T-helper 2 cell (primary cell): ENCODE data around the gene EXOSC5.
"Not testable (repeated sequence)": the region's sequence is repeated elsewhere in the genome, so short reads cannot be mapped to it uniquely, and the experiment has no call there.

Source experiments
- DNase-seq, 5 experiments: peaks; one replicate each; pipeline versions ENCODE4 v3.0.0 to v3.0.0-alpha.2; 2012 to 2022

Gene EXOSC5

DNA sequence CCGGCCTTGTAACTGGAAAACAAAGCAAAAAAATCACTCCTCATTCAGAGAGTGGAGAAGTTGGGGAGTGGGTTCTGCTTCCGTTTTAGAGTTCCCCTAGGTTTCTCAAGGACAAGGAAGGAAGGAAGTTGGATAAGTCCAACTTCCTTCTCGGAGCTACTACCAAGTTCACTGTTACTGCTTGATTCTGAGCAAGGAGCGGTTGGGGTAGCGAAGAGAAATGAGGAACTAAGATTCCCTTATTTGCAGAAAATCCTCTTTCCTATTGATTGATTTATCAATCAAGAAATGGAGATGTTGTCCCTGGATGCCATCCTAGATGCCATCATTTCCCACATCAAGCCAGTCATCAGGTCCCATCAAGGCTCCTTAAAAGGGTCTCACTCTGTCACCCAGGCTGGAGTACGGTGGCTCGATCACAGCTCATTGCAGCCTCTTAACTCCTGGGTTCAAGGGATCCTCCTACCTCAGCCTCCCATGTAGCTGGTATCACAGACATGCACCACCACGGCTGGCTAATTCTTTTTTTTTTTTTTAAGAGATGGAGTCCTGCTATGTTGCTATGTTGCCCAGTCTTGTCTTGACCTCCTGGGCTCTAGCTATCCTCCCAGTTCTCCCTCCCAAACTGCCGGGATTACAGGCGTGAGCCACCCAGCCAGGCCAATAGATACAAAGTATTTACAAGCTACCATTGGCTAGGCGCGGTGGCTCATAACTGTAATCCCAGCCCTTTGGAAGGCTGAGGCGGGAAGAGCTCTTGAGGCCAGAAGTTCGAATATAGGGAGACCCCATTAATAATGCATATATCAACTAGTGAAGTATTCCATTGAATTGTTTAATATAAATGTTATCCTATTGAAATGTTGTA, 32.4 kb downstream of the EXOSC5 start:
- DNase-seq, result no peak

DNA sequence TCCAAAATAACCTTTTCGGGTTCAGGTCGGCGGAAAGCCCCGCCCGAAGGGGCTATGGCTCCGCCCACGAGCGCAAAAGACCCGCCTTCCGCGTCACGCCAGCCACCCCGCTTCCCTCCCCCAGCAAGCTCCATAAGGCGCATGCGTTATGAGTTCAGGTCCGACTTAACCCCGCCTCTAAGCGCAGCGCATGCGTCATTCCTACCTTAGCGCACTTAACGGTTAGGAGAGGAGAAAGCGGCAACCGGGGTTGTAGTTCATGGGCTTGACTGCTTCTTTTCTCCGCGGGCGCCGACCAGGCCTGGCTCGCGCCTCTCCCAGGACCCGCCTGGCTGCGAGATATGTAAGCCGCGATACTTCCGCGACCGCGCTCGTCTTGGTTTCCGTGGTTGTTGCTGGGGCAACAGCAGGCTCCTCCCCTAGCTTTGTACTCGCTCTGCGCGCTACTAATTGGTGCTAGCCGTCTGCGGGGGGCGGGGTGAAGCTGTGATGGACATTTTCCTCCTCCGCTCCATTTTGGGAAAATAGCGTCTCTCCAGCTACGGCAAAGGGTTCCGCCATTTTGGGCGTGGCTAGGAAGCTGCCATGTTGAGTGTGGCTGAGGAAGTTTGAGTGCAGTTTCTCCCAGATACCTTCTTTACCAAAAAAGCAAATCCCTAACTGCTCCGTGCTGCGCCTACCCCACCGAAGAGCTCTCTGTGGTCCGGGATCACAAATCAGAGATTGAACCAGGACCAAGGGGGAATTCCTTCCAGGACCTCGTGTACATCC, 33.2 kb downstream of the EXOSC5 start, which contains the start of gene B9D2:
TSS of gene B9D2 (minus strand) at position 397 of the 771 bp plus-strand sequence. CDS start 630 bp downstream, outside the sequence.
- DNase-seq, result peak; percentile 91 to 99 (median 98)

DNA sequence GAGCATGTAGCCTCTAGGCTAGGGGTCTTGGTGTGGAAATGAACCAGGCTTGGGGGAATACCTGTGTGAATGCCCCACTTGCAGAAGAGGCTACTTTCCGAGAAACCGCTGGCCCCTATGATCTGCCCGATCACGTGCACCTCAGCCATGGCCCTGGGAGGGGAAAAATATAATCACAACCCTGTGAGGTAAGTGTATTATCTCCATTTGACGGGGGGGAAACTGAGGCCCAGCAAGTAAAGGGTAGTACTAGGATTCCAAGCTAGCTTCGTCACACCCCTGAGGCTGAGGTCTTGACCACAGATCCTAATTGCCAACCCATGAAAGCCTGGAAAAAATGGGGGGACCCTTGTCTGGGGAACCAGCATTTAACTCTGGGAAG, 33.8 kb downstream of the EXOSC5 start:
- DNase-seq, result no peak

DNA sequence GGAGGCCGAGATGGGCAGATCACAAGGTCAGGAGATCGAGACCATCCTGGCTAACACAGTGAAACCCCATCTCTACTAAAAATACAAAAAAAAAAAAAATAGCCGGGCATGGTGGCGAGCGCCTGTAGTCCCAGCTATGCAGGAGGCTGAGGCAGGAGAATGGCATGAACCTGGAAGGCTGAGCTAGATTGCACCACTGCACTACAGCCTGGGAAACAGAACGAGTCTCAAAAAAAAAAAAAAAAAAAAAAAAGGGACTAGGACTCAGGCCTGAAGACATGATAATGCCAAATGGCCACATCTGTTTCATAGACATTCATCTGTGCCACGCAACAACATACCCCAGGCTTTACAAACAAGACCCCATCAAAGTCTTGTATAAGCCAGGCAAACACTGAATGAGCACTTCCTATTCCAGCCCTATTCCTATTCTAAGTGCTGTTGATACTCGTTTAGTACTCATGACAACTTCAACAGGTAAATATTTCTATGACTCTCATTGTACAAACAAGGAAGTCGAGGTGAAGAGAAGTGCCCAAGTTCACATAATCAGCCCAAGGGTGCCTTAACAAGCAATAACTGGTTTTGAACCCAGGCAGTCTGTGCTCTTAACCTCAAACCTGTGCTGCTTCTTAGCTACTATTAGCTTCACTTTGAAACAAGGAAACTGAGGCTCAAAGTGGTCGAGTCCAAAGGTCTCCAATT, 34.9 kb downstream of the EXOSC5 start:
- DNase-seq, result no peak

DNA sequence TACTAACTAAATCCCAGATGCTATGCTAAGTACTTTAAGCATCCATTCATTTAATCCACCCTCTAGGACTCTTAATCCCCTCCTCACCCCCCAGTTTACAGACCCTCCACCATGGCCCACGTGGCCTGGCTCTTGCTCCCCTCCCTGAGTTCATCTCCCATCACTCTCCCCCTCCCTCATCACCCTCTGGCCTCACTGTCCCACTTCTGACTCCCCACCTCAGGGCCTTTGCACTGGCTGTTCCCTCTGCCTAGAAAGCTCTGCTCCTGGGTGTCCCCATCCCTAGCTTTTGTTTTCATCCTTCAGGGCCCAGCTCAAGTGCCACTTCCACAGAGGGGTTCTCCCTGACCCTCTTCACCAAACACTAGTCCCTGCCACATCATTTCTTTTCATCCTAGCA, 37.4 kb downstream of the EXOSC5 start:
- DNase-seq, result no peak

DNA sequence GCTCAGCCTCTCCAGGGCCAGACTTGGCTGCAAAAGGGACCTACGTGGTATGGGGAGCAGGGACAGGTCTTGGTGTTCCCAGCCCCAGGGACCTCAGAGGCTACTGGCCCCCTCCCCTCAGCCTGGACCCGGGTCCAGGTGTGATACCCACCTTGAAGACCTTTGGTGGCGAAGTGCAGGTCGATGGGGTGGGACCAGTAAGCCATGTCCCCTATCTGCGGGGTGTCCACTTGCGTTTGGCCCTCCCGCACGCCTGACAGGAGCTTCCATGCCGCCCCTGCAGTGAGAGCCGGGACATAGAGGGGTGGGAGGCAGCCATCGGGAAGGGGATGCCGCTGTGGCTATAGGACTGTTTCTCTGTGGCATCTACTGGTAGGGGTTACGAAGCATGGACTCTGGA, 39.4 kb downstream of the EXOSC5 start:
- DNase-seq, result no peak

DNA sequence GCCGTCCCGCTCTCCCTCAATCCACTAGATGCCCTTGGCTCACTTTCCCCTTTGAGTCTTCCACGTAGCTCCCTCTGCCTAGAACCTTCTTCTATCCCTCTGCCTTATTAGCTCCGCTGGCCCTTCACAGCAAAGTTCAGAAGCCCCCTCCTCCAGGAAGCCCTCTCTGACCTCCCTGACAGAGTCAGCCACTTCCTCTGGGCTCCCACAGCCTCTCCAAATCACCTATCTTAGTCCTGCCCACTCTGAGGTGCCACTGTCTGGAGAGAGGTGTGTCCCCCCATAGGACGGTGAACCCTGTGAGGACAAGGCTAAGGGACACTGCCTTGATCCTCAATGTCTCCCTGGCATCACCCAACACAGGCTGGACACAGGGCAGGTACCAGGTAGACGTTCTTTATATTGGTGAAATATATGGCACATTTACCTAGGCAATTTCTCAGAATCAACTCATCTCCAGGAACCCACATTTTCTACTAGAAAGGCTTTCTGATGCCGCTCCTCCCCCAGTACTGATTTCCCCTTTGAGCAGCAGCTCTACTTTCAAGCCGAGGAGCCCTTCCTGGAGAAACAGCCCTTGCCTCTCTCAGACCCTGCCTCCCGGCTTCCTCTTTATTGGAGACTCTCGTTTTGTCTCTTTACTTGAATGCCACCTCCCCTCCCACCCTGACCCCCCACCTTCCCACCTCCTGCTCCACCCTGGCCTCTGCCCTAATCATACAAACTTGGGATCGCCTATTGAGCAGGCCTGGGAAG, 40.0 kb downstream of the EXOSC5 start:
- DNase-seq, result peak in 1 of 5 experiments; percentile 52

DNA sequence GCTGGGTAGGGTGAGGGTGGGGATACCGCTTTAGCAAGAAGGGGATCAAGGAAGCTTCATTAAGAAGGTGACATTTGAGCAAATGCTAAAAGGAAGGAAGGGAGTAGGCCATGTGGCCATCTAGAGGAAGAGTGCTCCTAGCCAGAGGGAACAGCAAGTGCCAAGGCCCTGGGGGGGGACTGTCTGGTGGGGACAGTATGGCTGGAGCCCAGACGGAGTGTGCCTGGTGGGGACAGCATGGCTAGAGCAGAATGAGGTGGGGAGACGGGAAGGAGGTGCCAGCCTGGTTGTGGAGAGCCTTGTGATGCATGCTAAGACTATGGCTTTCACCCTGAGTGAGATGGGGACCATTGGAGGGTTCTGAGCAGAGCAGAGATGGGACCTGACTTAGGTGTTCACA, 41.4 kb downstream of the EXOSC5 start:
- DNase-seq, result no peak

DNA sequence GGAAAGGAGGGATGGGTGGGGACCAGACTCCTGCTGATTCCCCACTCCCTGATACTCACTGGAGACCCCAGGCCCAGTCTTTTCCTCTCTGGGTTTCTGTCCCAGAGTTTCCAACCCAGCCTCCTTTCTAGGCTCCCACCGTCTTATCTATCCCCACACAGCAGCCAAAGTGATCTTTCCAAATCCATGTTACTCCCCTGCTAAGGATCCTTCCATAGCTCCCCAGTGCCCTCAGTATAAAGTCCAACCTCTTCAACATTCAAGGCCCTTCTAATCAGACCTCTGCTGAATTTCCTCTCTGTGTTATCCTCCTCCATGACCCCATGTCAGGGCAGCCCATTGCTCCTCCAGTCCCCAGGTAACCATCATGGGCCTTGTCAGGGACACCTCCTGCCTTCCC, 42.1 kb downstream of the EXOSC5 start:
- no peak for DNase-seq

DNA sequence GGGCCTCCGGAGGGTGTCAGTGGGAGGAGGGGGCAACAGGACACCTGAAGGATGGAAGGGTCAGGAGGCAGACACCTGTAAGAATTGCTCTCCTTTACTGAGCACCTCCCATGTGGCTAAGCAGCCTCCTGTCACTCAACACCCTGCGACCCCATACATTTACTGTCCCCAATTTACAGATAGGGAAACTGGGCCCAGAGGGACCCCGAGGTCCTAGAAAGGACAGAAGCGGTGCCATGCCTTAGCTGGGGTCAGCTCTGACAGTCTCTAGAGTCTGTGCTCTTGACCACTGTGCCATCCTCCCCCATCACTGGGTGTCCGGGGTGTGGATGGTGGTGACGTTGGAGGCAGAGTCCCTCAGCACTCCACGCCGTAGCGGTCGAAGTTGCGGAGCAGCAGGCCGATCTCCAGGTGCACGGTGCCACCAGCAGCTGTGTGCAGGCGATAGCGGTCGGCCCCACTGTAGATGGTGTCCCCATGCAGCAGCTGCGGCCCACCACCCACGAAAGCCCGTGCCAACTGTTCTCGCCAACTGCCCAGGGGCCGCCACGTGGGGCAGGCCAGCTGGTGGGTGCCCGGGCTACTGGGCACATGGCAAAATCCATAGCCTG, 42.7 kb downstream of the EXOSC5 start:
- no peak for DNase-seq

DNA sequence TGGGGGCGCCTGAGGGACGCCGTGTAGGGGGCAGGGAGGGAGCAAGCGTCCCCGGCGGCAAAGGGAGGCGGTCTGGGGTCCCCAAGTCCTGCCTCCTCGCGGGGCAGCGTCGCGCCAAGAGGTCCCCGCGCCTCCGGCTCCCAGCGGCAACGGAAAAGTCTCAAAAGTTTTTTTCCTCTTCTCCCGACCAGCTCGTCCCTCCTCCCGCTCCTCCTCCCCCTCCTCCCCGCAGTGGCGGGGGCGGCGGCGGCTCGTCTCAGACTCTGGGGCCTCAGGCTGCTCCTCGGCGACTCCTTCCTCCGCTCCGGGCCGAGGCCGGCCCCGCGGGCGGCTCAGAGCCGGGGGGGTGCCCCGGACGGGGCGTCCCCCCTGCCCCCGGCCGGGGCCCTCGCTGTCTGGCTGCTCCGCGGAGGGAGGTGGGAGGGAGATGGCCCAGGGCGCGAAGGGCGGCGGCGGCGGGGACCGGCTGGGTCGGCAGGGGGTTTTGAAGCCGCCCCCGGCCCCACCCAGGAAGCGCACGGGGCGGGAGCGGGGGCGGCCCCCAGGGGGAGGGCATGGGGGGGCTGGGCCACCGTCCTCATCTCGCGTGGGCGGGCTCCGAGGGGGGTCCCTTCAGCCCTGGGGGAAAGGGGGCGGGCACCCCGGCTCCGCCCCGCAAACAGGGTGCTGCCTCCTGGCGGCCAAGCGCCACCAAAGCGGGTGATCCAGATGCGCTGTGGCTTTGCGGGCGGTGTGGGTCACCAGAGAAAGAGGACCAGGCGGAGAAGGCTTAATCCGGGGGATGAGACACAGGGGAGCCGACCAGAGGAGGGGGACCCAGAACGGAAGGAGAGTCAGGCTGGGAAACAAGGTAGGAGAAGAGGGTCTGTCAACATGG, 43.5 kb downstream of the EXOSC5 start, which contains the start of gene TGFB1:
TSS of gene TGFB1 (minus strand) at position 457 of the 877 bp plus-strand sequence. CDS start 878 bp downstream, outside the sequence.
- peak; percentile 82 to 95 (median 94) for DNase-seq

DNA sequence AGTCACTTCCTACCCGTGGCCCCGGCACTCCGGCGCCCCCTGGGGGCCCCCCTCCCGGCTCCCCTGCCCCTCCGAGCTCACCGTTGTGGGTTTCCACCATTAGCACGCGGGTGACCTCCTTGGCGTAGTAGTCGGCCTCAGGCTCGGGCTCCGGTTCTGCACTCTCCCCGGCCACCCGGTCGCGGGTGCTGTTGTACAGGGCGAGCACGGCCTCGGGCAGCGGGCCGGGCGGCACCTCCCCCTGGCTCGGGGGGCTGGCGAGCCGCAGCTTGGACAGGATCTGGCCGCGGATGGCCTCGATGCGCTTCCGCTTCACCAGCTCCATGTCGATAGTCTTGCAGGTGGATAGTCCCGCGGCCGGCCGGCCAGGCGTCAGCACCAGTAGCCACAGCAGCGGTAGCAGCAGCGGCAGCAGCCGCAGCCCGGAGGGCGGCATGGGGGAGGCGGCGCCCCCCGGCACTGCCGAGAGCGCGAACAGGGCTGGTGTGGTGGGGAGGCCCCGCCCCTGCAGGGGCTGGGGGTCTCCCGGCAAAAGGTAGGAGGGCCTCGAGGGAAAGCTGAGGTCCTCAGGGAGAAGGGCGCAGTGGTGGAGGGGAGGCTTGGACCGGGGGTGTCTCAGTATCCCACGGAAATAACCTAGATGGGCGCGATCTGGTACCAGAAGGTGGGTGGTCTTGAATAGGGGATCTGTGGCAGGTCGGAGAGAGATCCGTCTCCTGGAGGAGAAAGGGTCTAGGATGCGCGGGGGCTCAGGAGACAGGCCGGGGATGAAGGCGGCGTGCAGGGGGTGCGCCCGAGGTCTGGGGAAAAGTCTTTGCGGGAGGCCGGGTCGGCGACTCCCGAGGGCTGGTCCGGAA, 44.3 kb downstream of the EXOSC5 start:
- DNase-seq, result peak; percentile 62 to 73 (median 71)

DNA sequence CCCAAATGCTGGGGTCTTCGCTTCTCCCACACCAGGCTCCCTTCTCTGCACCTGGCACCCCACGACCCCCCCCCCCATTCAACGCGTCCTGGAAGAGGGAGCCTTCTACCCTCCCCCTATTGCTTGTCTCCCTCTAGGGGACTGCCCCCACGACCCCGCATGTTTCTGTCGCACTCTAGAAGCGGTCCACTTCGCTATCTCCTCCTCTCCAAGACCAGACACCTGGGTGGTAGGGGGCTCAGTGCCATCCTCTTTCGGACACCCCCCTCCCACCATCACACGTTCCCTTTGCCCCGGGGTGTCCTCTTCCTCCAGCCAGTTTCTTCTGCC, 44.9 kb downstream of the EXOSC5 start:
- DNase-seq, result no peak

DNA sequence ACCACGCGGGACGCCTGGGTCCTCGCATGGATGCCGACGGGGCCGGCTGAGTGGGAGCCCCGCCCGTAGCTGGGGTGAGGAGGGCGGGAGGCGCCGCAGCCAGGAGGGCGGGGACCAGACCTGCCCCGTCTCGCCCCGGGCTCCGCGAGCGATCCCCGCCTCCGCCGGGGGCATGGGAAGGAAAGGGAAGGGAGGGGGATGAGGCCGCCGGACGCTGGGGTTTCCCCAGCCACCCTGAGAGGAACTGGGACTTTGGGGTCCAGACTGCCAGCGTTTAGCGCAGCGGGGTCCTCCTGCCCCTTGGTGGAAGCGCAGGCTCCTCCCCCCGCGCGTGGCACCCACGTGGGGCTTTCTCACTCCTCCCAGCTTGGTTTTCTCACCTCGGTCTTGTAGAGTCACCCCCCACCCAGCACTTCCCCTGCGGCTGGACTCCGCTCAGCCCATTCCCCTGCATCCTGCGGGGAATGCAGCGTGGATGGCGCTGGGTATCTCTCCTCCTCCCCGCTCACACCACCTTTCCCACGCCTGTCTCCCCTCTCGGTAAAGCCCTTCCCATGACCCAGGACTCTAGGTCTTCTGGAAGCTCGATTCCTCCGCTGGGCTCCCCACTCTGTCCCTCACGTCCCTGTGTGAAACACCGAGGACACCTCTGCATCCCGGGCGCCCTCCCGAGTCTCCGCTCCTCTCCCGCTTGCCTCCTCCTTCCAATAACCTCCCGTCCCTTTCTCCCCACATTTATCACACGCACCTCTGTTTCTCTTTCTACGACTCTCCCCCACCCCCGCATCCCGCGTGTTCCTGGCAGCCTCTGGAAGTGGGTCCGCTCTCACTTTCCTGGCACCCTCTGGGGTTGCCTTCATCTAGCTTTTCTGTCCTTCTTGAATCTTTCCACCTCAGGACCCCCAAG, 45.6 kb downstream of the EXOSC5 start:
- DNase-seq, result peak; percentile 71 to 97 (median 80)

DNA sequence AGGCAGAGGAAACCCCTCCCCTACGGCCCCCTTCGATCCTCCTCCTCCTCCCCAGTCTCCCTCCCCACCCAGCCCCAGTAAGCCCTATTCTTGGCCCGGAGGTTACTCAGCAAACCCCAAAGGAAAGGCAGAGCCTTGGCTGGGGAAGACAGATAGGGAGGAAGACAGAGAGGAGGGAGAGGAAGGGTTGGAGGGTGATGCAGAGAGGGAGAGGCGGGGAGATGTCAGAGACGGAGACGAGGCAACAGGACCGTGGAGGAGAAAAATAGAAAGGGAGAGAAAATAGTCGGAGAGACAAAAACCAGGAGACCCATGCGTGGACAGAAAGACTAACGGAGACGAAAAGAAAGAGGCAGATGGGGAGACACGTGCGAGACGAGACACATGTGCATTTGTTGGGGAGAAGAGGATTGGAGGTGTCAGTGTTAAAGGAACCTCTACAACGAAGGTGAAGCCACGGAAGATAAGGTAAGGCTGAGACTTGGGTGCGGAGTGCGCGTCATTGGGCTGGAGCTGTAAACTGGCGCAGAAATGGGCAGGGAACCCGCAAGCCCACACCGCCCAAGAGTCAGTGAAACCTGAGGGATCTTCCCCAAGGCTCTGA, 46.3 kb downstream of the EXOSC5 start:
- no peak for DNase-seq

DNA sequence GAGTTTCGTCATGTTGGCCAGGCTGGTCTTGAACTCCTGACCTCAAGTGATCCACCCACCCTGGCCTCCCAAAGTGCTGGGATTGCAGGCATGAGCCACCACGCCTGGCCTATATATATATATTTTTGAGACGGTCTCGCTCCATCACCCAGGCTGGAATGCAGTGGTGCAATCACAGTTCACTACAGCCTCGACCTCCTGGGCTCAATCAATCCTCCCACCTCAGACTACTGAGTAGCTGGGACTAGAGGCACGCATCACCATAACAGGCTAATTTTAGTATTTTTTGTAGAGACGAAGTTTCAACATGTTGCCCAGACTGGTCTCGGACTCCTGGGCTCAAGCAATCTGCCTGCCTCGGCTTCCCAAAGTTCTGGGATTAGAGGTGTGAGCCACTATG, 50.2 kb downstream of the EXOSC5 start:
- not testable (repeated sequence) for DNase-seq

DNA sequence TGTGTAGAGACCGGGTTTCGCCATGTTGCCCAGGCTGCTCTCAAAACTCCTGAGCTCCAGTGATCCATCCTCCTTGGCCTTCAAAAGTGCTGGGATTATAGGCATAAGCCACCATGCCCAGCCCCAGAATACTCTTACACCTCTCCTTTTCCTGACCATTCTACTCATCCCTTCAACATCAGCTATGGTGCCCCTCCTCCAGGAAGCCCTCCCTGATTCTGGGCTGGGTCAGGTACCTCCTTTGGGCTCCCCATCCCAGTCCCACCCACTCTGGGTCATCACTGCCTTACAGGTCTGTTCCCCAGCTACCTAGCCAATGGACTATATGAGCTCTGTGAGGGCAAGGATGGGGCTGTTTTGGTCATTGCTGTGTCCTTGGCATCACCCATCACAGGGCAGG, 53.0 kb downstream of the EXOSC5 start:
- DNase-seq, result no peak
